ENCODE data around the gene KIF18B.

Gene KIF18B

GRCh38 chr17:44921122-44921882 is 26.3 kb downstream of the KIF18B start:
- no peak for DNase-seq (ENCODE audit: low read depth in 1 of 2, low spot score in 1 of 2)
- TF ChIP-seq SPI1 (IDR thresholded peaks at IDR 0.05; ENCODE audit: borderline replicate concordance, low read depth): no peak
- no peak for TF ChIP-seq GABPA (IDR thresholded peaks at IDR 0.05; ENCODE audit: low read depth)
- TF ChIP-seq CTCF (IDR thresholded peaks at IDR 0.05; ENCODE audit: insufficient read depth, low read length): no peak
- no peak for TF ChIP-seq REST (IDR thresholded peaks at IDR 0.05; ENCODE audit: insufficient replicate concordance, low read depth)
- no peak for TF ChIP-seq POLR2AphosphoS5 (IDR thresholded peaks at IDR 0.05; ENCODE audit: low read depth)
- H3K27ac ChIP-seq (replicated peaks): no peak overlapping the region
- H3K4me3 ChIP-seq (replicated peaks; ENCODE audit: insufficient read depth, low read length): no peak overlapping the region
- H3K27me3 ChIP-seq (ENCODE audit: insufficient read depth, poor library complexity, severe bottlenecking): peaks cover 2% of the 10 kb centered on the region

DNA sequence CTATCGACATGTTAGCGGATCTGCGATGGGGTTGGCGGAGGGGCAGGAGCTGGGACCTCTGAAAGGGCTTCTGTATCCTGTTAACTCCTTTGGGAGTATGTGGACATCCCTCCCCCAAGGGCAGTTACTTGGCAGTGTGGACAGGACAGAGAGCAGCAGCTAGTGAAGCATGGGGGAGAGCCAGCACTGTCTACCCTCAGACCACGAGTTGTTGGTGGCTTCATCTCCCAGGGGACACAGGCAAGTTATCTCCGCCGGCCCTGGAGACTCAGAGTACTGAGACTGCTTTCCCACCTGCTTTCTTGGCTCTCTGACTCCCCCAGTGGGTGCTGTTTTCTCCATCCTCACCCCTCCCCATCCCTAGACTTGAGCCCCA is 27.0 kb downstream of the KIF18B start:
- peaks cover 2% of the 10 kb centered on the region for H3K27me3 ChIP-seq (ENCODE audit: insufficient read depth, poor library complexity, severe bottlenecking)

More for the DNA sequence above, 27.0 kb downstream of the KIF18B start:
- DNase-seq (ENCODE audit: low read depth in 1 of 2, low spot score in 1 of 2): no peak
- no peak overlapping the region for H3K4me3 ChIP-seq (replicated peaks; ENCODE audit: insufficient read depth, low read length)
- TF ChIP-seq GABPA (IDR thresholded peaks at IDR 0.05; ENCODE audit: low read depth) (no peak), REST (IDR thresholded peaks at IDR 0.05; ENCODE audit: insufficient replicate concordance, low read depth) (no peak), POLR2AphosphoS5 (IDR thresholded peaks at IDR 0.05; ENCODE audit: low read depth) (no peak), SPI1 (IDR thresholded peaks at IDR 0.05; ENCODE audit: borderline replicate concordance, low read depth) (no peak), CTCF (IDR thresholded peaks at IDR 0.05; ENCODE audit: insufficient read depth, low read length) (no peak)
- H3K27ac ChIP-seq (replicated peaks): no peak overlapping the region

All from HL-60 (cell line).